HG03280 (cell line): Measurements from ENCODE around the gene VAV2.
"Not testable (repeated sequence)": the region's sequence is repeated elsewhere in the genome, so short reads cannot be mapped to it uniquely, and the experiment has no call there.

Experiments used
- ATAC-seq: cut with Tn5 transposase; IDR thresholded peaks from one replicate; pipeline ENCODE4 v1.9.1; 2021; ENCODE audit warnings: mild to moderate bottlenecking, moderate library complexity; ENCODE audit not compliant: unreplicated experiment

The VAV2 gene

DNA sequence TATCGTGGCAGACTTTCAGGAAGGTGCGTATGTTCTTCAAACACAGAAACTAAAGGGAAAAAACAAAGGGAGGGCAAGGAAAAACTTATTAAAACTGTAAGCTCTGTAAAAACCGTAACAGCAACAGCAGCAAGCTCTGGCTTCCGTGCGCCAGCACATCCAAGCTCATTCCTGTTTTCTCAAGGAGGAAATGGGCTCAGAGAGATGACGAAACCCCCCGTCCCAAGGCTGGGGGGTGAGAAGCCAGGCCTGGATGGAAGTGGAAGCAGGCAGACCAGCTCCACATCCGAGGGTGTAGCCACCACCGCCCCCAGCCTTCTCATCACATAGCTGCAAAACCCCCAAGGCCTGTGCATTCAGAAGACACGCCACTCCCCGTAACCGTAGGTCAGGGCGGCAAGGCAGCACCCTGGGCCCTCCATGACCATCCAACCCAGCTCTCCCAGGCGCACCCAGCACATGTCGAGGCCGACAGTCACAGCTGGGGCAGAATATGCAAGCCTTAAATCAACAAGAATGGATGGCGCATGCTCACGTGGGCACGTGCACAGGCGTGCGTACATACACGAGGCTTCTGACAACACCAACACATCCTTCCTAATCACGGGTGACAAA is 52.8 kb downstream of the VAV2 start:
- no peak for ATAC-seq

DNA sequence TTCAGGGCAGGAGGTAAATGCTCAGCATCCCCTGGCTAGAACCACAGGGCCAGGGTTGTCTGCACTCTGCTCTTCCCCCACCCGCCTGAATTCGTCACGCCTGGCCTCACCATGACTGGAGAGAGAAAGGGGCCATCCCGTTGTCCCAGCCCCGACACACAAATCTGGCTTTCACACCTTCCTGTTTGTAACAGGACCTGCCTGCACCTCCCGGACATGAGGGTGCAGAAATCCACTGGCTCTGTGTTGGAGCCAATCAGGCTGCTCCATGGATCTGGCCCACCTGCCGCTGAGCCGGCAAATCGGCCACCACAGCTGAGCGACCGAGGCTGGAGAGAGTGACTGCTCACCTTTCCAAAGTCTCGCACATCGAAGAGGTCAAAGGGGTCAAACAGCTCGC is 53.4 kb downstream of the VAV2 start:
- ATAC-seq, result no peak

DNA sequence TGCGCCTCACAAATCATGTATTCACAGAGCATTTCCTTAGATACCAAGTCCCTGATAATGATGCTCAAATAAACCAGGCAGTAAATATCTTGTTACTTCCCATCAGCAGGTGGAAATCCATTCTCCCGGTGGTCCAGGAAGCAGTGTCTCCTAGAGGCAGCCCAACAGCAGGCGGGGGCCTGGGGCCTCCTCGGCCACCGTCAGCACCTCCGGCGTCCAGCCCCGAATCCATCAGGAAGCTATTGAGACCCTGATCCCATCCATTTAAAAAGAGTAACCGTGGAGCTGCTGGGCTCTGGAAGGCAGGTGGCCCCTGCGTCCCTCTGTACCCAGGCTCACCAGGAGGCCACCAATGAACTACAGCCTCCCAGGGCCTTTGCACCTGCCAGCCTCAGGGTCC is 54.0 kb downstream of the VAV2 start:
- ATAC-seq, result no peak

DNA sequence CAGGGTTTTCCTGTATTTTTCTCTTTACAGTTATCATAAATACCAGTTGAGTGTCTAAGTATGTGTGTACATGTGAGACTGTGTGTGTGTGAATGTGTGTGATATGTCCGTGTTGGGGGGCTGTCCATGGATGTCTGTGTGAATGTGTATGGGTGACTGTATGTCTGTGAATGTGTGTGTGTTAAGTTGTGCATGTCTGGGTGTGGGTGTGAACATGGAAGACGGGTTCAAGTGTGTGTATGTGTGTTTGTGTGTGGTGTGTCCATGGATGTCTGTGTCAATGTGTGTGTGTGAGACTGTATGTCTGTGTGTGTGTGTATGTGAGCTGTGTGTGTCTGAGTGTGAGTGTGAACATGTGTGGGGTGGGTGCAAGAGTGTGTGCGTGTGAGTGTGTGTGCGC is 55.0 kb downstream of the VAV2 start:
- no peak for ATAC-seq

DNA sequence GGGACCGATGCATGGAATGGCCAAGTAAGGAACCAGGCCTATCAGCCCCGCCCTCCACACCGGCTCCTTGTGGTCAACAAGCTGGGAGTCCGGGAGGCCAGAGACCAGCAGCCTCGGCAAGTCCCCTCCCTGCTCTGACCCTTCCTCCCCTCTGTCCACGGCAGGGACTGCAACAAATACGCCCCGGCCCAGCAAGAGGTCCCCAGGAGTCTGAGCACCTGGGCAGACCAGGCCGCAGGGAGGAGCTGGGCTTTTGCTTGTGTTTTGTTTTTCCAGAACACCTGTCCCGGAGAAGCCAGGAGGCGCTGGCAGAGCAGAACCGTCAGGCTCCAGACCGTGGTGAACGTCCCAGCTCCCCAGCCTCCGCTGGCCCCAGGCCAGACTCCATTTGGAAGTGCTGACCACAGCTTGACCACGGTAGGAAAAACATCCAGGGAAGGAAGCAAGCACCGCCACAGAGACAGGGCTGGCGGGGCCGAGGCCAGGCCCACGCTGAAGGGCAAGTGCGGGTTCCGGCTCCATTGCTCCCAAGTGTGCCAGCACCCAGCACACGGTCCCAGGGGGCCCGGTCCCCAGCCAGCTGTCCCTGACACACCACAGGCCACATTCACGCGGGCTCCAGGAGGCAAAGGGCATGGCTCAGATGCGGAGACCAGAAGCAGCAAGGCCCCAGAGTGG is 56.7 kb downstream of the VAV2 start:
- ATAC-seq, result no peak

DNA sequence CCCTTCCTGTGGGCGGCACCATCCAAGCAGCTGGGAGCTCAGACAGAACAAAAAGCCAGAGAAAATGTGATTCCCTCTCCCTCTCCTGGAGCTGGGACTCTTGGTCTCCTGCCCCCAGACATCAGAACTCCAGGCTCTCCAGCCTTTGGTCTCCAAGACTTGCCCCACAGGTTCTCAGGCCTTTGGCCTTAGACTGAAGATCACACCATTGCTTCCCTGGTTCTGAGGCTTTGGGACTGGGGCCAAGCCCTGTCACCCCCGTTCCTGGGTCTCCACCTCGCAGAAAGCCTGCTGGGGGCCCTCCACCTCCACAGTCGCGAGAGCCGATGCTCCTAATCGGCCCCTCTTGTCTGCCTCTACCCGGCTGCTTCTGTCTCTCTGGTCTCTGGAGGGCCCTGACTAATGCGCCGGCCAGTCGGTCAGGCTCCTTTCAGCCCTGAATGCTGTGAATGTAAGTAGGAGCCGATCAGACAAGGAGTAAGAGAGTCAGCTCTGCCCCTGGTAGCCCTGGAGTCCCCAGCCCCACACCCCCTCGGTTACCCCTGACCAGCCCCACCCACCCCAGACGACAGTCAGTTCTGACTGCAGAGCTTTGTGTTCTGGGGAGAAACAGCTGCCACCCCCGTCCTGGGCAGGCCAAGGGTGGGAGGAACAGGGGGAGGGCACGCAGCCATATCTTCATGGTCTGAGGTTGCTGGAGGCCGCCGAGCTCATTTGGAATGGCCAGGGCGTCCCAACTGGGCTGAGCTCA is 57.5 kb downstream of the VAV2 start:
- no peak for ATAC-seq

DNA sequence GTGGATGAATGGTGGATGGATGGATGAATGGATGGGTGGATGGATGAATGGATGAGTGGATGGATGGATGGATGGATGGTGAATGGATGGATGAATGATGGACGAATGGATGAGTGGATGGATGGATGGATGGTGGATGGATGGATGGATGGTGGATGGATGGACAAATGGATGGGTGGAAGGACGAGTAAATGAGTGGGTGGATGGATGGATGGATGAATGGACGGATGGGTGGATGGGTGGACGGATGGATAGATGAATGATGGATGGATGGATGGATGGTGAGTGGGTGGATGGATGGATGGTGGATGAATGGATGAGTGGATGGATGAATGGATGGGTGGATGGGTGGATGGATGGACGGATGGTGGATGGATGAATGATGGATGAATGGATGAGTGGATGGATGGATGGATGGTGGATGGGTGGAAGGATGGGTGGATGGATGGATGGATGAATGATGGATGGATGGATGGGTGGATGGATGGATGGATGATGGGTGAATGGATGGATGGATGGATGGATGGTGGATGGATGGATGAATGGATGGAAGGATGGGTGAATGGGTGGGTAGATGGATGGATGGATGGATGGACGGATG is 58.6 kb downstream of the VAV2 start:
- no peak for ATAC-seq

DNA sequence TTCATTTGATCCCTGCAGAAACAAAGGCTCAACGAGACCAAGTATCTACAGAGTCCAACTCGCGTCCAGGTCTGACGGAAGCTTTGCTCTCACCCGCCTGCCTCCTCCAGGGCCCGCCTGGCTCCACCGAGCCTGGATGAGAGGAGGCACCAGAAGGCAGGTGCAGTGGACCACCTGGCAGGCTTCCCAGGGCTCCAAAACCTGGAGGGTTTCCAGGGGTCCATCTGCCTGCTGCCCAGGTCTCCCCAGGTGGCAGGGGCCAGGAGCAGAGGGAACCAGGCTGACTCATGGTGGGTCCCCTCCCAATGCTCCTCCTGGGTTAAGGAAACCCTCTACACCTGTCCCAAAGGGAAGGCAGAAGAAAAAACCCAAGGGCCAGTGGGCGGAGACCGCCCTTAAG is 59.5 kb downstream of the VAV2 start:
- ATAC-seq, result no peak

DNA sequence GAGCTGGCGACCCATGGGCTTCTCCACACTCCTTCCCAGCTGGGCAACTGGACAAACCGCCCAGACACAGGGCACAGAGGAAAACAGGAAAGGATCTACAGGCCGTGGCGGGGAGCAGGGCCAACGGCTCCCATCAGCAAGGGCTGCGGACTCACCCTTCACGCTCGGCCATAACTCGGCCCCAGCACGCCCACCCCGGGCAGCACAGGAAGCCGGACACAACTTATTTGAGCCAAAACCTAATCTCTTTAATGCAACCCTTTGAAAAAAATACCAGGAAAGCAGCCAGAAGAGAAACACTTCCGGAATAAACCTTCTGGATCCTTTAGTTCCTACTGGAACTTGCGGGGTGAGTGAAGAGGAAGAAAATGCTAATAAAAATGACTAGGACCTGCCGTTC is 59.9 kb downstream of the VAV2 start:
- ATAC-seq, result no peak

DNA sequence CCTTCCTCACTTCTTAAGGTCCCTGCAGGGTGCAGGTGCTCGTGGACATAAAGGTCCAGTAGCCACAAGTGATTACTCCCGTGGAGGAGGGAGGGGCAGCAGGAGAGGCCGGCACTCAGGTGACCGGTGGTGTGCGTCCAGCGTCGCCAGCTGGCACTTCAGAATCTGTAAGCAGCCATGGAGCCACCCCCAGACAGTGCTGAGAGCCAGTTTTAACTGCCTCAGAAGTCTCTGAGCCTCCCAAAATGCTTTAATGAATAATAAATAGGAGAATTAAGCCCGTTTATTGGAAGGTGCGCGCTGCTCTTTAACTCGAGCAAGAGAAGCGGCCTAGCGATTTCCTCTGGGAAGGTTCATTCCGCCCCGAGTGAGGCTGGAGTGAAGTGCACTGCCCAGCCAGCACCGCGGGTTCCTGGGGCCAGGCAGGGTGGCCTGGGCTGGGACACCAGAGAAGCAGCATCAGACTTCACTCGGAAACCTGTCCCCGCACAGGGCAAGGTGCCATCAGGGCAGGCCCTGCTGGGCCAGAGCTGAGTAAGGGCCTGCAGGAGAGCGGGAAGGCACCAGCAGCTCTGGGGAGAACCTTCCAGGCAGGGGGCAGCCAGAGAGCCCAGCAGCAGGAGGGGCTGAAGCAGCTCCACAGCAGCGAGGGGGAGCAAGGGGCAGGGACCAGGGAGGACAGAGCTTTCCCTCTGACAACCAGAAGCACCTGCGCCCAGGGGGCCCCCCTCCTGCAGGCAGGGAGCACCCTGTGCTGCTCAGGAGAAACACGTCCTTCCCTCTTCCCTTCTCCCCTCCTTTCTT is 61.2 kb downstream of the VAV2 start:
- ATAC-seq, result no peak

DNA sequence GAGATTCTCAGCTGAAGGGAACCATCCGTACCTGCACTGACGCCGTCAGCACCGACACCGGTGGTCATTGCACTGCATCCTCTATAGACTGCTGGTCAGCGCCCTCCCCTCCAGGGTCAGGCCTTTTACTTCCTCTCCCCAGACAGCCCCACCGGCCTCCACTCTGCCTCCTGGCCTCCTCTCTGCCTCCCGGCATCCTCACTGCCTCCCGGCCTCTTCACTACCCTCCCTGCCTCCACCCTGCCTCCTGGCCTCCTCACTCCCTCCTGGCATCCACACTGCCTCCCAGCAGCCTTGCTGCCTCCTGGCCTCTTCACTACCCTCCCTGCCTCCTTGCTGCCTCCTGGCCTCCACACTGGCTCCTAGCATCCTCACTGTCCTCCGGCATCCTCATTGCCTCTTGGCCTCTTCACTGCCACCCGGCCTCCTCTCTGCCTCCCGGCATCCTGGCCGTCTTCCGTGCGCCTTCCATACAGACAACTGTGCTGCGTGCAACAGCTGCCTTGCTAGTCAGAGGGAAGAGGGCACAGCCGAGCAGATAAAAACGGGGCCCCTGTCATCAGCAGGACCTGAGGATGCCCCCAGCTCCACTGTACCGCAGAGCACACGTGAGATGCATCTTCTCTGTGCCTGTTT is 62.0 kb downstream of the VAV2 start:
- ATAC-seq, result no peak

DNA sequence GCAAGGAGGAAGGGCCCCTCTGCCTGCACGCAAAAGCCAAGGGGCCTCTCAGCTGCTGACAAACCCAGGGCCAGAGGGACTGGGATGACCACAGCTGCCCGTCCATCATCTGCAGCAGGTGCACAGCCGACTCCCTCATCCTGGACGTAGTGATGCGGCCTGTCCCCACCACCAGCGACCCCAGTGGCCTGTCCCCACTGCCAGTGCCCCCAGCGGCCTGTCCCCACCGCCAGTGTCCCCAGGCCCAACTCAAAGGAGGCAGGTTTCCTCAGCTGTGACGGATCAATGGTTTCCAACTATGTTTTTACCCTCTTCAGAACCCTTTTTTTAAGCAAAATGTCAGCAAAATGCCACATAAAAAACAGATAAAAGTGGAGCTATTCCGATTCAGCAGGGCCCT is 62.5 kb downstream of the VAV2 start:
- ATAC-seq, result no peak

DNA sequence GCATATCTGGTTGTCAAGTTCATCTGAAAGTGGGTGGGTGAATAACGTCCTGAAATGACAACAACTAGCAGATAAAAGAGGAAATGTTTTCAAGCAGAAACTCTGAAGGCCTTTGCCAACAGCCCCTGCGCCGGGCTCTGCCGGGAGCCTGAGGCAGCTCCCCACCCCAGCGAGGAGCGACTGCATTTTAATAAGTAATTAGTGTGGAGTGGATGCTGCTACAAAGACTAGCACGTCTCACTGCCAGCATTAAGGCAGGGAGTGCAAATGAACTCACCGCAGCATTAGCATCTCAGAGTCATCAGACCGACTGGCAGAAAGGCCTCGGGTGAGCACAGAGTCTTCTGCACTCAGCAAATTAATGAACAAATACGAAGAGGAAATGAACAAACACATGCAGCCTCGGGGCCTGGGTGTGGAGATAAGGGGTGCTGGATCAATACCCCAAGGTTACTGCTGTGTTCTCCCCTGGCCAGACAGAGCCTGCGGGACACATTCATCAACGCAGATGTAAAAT is 63.8 kb downstream of the VAV2 start:
- ATAC-seq, result no peak

DNA sequence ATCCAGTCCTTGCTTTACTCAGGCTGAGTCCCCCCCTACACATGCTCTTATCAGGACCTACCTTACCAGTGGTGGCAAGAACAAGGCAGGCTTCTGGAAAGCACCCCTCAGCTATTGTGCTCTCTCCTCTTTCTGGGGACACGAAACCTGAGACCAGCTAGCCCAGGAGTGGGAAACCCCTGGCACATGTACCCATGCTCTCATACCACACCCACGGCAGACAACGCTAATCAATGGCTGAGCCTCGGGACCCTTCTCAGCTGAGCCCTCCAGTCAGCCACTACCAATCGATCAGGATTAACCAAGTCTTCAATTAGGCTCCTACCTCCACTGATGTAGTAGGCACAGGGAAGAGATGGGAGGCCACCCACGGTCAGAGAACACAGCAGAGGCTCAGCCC is 65.1 kb downstream of the VAV2 start:
- no peak for ATAC-seq

DNA sequence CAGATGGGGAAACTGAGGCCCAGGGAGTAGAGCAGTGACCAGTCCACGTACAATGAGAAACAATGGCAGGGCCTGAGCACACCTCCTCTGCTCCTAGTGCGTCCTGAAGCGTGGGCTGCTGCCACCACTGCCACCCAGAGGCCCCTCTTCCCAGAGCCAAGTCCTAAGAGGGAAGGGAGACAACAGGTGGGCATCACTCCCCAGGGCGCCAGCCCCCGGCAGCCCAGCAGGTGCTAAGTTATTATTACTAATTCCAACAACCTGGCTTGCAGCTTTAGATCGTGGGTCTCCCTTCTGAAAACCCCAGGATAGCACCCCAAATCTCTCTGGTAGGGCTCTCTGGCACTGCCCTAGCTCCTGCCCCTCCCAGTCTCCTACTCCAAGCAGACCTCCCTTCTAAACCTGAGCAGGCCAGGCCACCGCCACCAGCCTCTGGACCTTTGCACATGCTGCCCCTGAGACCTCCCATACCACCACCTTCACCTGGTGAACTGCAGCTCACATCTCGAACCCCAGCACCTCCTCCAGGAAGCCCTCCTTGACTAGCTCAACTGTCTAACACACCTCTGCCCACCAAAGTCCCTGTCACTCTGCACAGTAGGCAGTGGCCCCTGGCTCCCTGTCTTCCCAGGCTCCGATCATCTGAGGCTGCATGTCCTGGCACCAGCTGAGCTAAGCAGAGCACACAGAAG is 65.8 kb downstream of the VAV2 start:
- ATAC-seq, result no peak

DNA sequence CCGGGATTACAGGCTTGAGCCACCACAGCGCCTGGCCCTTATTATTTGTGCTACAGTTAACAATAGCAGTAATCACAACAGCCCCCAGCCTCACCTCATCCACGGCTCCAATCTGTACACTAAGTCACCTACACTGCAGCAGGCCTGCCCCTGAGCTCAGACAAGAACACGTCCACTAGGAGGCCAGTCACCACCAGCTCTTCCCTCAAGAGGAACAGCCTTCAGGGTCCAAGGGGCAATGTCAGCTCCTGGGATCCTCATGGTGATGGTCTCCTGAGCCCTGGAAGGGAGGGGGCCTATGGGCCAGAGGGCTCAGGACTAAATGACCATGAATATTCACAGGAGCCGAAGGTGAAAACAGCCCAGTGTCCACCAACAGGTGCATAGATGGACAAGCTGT is 67.7 kb downstream of the VAV2 start:
- ATAC-seq, result no peak

DNA sequence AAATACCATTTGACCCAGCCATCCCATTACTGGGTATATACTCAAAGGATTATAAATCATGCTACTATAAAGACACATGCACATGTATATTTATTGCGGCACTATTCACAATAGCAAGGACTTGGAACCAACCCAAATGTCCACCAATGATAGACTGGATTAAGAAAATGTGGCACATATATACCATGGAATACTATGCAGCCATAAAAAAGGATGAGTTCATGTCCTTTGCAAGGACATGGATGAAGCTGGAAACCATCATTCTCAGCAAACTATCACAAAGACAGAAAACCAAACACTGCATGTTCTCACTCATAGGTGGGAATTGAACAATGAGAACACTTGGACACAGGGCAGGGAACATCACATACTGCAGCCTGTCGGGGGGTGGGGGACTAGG is 68.5 kb downstream of the VAV2 start:
- ATAC-seq, result not testable (repeated sequence)

DNA sequence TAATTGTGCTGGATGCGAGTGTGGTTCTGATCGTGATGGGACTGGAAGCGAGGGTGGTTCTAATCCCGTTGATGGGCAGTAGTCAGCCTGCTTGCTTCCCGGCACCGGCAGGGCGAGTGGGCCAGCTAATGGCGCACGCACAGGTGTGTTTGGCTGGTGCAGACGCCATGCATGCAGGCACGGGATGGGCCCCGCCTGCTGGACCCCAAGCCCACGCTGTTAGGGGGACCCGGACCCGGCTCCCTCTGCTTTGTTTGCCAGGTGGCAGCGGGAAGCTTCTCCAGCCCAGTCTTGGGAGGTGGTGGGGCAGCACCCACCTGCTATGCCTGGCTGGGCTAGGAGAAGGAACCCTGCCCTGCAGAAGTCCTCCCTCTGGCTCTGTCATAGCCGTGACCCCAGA is 70.3 kb downstream of the VAV2 start:
- no peak for ATAC-seq

DNA sequence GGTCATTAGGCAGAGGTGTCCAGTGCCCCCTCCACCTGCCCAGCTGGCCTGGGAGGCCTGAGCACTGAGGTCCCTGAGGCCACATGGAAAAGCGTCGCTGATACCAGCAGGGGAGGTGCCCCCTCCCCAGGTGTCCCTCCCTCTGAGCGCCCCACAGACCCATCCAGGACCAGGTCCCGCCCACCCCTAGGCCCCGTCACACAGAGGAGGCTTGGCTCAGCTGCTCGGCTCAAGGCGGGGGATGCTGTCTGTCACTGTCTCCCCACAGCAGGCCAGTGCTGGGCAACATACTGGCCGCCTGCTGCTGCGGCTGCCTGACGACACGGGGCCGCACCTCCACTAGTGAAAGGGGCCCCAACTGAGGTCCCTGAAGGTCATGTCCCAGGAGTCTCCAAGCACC is 71.7 kb downstream of the VAV2 start:
- ATAC-seq, result no peak
